Fibroblast of pulmonary artery (primary cell): ENCODE data around the gene ZNF546.
A peak's percentile ranks its signal among the peaks of the same experiment; 100 is the strongest.

Experiments
- DNase-seq: peaks from one replicate; pipeline ENCODE4 v3.0.0-alpha.2; 2010; ENCODE audit warnings: low read depth
- H3K4me3 ChIP-seq: replicated peaks from 2 replicates; pipeline ENCODE4 v1.5.1; 2011; ENCODE audit warnings: low read depth, mild to moderate bottlenecking, control low read depth, low read length, moderate library complexity
- CTCF ChIP-seq: IDR thresholded peaks from 2 replicates; pipeline ENCODE4 v1.5.1; 2011; ENCODE audit warnings: mild to moderate bottlenecking, control low read depth, low read length, inconsistent platforms; ENCODE audit errors: missing control alignments

ZNF546 gene

GRCh38 chr19:39987167-39987566, 9.7 kb upstream of the ZNF546 start:
- TF ChIP-seq CTCF = no peak
- no peak for DNase-seq
- no peak overlapping the region for H3K4me3 ChIP-seq

GRCh38 chr19:39987596-39987995, 9.3 kb upstream of the ZNF546 start:
- TF ChIP-seq CTCF = no peak
- H3K4me3 ChIP-seq = no peak overlapping the region

GRCh38 chr19:39993605-39994004, 3.3 kb upstream of the ZNF546 start:
- DNase-seq = no peak
- no peak overlapping the region for H3K4me3 ChIP-seq
- no peak for TF ChIP-seq CTCF

More at GRCh38 chr19:39987596-39987995, 9.3 kb upstream of the ZNF546 start:
- no peak for DNase-seq

- no peak overlapping the region for H3K4me3 ChIP-seq
- DNase-seq = no peak
- TF ChIP-seq CTCF = no peak
These were observed 2.5 kb upstream of the ZNF546 start for GRCh38 chr19:39994361-39994760.

- no peak for DNase-seq
- H3K4me3 ChIP-seq = peak overlapping the region; percentile 90
- TF ChIP-seq CTCF = no peak
These were observed 1.1 kb upstream of the ZNF546 start for GRCh38 chr19:39995794-39996193.

- TF ChIP-seq CTCF = no peak
- H3K4me3 ChIP-seq = peak overlapping the region; percentile 90
- DNase-seq = peak; percentile 58
These were observed 546 bp upstream of the ZNF546 start for GRCh38 chr19:39996218-39996810.

GRCh38 chr19:39997638-39998216, 867 bp downstream of the ZNF546 start:
- no peak for TF ChIP-seq CTCF
- peak; percentile 12 for DNase-seq
- peak overlapping the region; percentile 90 for H3K4me3 ChIP-seq
